HG03575 (cell line): Measurements from ENCODE around the gene PAPOLA.
A peak's percentile ranks its signal among the peaks of the same experiment; 100 is the strongest.
"Not testable (repeated sequence)": the region's sequence is repeated elsewhere in the genome, so short reads cannot be mapped to it uniquely, and the experiment has no call there.

Experiments used
- ATAC-seq: cut with Tn5 transposase; IDR thresholded peaks from one replicate; pipeline ENCODE4 v1.9.1; 2021; ENCODE audit not compliant: unreplicated experiment, insufficient number of reproducible peaks, low FRiP score; ENCODE audit errors: extremely low read depth

PAPOLA gene

GRCh38 chr14:96497586-96497985 is 4.6 kb upstream of the PAPOLA start:
- ATAC-seq, result no peak

GRCh38 chr14:96501217-96501739 is 904 bp upstream of the PAPOLA start:
- ATAC-seq, result no peak

- ATAC-seq, result peak; percentile 6
These were observed 581 bp downstream of the PAPOLA start for GRCh38 chr14:96502621-96503305.

- ATAC-seq, result no peak
These were observed 1.1 kb downstream of the PAPOLA start for GRCh38 chr14:96503306-96503679.

- ATAC-seq, result not testable (repeated sequence)
These were observed 2.2 kb downstream of the PAPOLA start for GRCh38 chr14:96504353-96504752.

GRCh38 chr14:96507723-96508122 is 5.5 kb downstream of the PAPOLA start:
- ATAC-seq, result no peak

GRCh38 chr14:96508900-96509299 is 6.7 kb downstream of the PAPOLA start:
- no peak for ATAC-seq

GRCh38 chr14:96509457-96510090 is 7.4 kb downstream of the PAPOLA start:
- no peak for ATAC-seq

- no peak for ATAC-seq
These were observed 9.0 kb downstream of the PAPOLA start for GRCh38 chr14:96511146-96511545.

GRCh38 chr14:96511667-96512066 is 9.5 kb downstream of the PAPOLA start:
- no peak for ATAC-seq

GRCh38 chr14:96512122-96512521 is 9.9 kb downstream of the PAPOLA start:
- ATAC-seq, result no peak

GRCh38 chr14:96512602-96513397 is 10.6 kb downstream of the PAPOLA start:
- ATAC-seq, result no peak

GRCh38 chr14:96514694-96515093 is 12.5 kb downstream of the PAPOLA start:
- no peak for ATAC-seq

- no peak for ATAC-seq
These were observed 13.5 kb downstream of the PAPOLA start for GRCh38 chr14:96515731-96516130.

GRCh38 chr14:96516351-96516750 is 14.2 kb downstream of the PAPOLA start:
- no peak for ATAC-seq

- ATAC-seq, result no peak
These were observed 17.8 kb downstream of the PAPOLA start for GRCh38 chr14:96519970-96520369.

- no peak for ATAC-seq
These were observed 23.3 kb downstream of the PAPOLA start for GRCh38 chr14:96525452-96525851.

GRCh38 chr14:96532632-96533031 is 30.4 kb downstream of the PAPOLA start:
- no peak for ATAC-seq

GRCh38 chr14:96536807-96537206 is 34.6 kb downstream of the PAPOLA start:
- ATAC-seq, result no peak
